NCI-H1417 (cell line): ENCODE data around the gene ZNF783.

Experiments
- DNase-seq, 3 experiments: peaks; one replicate each; lab custom pipeline; 2025; lab: John Stamatoyannopoulos, UW

Gene ZNF783

GRCh38 chr7:149281508-149282330, 19.7 kb downstream of the ZNF783 start:
- no peak for DNase-seq

DNA sequence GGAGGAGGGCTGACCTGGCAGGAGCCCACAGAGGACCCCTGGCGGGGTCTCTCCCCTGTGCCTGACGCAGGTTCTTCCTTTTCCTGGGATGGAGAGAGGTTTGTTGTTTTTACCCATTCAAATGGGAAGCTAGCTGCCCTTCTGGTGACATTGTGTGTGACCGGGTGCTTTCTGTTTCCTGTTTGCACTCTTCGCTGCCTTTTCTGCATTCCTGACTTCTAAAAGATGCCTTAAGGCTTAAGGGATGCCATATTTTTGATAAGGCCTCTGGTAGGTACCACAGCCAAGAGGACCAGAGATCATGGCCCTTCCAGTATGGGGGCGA, 20.3 kb downstream of the ZNF783 start:
- DNase-seq: no peak

DNA sequence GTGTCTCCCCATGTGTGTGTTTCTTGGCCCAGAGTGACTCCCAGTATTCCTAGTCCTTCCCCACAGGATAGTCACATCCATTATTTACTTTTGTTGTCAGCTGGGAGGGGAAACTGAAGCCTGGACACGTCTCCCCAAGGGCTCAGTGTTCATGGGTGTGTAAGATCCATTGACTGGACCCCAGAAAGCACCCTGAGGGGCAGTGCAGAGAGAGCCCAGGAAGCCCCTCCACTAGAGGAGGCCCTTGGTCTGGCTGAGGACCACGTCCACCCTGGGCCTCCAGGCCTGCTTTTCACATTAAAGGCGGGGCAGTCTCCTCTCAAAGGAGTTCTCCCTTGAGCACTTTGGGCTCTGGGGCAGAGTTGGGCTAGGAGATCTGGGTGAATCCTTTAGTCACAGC, 21.3 kb downstream of the ZNF783 start:
- DNase-seq: no peak

DNA sequence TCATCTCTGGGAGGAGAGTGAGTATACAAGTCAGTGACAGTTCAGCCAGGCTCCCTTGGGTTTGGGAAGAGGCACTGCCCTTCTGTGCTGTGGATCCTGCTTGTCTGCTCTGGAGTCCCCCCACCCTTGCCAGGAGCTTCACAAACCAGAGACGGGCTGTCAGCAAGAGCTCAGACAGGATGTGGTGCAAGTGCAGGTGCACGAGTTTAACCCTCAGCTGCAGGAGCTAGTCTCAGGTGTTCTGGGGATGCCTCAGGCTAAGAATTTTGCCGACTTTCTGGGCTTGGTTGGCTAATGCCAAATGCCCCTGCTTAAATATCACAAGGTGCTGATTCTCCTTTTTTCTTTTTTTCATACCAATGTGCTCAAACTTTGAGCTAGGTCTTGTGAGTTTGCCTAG, 22.3 kb downstream of the ZNF783 start:
- DNase-seq: peak in 2 of 3 experiments; percentile 67 to 79

GRCh38 chr7:149284850-149285585, 23.0 kb downstream of the ZNF783 start:
- peak; percentile 99 for DNase-seq

- DNase-seq: peak in 2 of 3 experiments; percentile 19 to 75
These were observed 23.6 kb downstream of the ZNF783 start for GRCh38 chr7:149285603-149286002.

DNA sequence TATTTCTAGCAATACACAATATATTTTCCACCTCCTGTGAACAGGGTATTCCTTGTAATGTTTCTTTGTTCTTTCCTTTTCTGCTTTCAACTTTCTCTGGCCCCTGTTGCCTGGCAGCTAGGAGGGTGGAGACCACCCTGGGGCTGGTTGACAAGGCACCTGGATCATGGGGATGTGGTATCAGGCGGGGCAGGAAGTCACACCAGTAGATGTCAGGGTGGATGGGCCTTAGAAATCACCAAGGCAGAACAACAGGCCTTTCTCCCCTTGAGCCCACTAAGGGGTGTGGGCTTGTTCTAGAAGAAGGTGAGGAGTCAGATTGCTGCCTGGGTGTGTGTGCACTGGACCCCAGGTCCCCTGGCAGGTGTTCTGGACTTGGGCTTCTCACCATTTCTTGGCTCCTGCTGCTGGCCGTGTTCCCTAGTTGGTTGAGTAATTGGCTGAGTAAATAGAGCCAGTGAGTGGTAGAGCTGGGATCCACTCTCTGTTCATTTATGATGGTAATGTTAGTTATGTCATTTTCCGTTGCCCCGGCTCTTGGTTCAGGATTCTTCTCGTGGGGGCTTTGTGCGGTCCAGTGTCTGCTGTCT, 24.9 kb downstream of the ZNF783 start:
- DNase-seq: peak in 1 of 3 experiments; percentile 6

- no peak for DNase-seq
These were observed 25.6 kb downstream of the ZNF783 start for GRCh38 chr7:149287622-149288021.

GRCh38 chr7:149289262-149289661, 27.3 kb downstream of the ZNF783 start:
- no peak for DNase-seq

GRCh38 chr7:149289856-149290255, 27.9 kb downstream of the ZNF783 start:
- no peak for DNase-seq

DNA sequence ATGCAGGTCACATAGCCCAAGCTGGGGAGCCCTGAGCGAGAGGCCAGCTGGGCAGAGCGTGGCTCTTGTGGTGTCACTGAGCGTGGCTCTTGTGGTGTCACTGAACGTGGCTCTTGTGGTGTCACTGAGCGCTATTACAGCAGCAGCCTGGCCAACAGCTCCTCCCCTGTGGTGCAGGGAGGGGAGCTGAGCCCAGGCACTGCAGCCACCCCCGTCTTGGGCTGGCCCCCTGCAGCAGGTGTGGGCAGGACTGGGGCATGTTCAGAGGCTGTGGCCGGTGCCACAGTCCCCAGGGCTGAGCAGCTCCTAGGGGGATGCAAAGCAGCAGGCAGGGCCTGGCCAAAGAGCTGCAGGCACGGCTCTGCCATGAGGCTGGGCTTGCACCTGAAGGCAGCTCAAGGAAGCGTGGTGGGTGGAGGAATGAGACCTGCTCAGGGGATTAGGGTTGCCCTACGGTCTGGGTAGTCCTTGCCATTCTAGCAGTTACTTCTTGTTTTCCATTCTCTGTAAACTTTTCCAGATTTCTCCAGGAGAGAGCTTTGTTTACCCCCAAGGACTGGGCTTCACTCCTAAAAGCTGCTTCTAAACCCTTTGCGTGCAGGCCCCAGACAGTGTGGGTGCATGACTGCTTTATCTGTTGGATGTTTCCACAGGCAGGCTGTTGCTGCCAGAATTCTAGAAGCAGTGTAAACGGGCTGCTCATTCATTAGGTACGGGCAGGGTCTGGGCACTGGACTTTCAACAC, 29.2 kb downstream of the ZNF783 start:
- DNase-seq: no peak

GRCh38 chr7:149291781-149292461, 29.9 kb downstream of the ZNF783 start:
- DNase-seq: no peak

DNA sequence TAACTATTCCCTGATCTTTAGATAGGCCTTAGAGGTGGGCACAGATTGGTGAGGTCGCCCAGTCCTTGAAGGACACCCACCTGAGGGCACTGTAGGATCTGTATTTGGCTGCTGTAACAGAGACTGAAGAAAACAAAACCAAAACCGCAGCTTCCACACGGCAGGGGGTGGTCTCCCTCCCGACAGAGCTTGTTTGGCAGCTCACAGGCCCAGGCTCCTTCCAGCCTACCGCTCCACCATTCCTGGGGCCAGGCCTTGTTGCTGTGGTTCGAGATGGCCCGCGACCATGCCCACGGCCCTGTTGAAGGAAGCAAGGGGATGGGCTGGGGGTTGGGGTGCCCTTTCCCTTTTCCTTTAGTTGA, 30.4 kb downstream of the ZNF783 start:
- no peak for DNase-seq

GRCh38 chr7:149293338-149293737, 31.3 kb downstream of the ZNF783 start:
- DNase-seq: no peak

GRCh38 chr7:149293946-149294633, 32.1 kb downstream of the ZNF783 start:
- no peak for DNase-seq

DNA sequence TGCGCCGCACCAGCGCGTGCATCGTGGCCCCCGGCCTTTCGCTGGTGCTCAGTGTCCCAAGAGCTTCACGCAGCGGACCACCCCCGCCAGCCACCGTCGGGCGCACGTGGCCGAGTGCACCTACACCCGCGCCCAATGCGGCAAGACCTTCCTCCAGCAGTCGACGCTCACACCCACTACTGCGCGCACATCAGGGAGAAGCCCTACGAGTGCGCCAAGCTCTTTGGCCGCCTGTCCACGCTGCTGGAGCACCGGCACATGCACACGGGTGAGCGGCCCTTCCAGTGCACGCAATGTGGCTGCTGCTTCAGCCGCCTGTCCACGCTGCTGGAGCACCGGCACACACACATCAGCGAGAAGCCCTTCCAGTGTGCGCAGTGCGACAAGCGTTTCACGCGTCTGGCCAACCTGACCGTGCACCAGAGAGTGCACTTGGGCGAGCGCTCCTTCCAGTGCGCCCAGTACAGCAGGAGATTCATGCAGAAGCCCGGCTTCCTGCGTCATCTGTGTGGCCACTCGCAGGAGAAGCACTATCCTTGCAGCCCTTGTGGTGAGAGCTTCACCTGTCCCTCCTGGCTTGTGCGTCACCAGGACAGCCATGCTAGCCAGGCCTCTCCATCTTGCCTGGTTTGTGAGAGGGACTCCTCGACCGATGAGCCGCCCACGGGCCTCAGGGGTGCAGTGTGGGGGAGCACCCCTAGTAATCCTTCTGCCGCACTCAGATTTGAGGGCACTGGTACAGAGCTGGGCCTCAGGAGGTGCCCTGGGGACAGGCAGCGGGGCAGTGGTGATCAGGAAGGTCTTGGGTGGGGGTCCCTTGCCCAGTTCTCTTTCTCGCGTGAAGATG, 32.9 kb downstream of the ZNF783 start:
- no peak for DNase-seq

DNA sequence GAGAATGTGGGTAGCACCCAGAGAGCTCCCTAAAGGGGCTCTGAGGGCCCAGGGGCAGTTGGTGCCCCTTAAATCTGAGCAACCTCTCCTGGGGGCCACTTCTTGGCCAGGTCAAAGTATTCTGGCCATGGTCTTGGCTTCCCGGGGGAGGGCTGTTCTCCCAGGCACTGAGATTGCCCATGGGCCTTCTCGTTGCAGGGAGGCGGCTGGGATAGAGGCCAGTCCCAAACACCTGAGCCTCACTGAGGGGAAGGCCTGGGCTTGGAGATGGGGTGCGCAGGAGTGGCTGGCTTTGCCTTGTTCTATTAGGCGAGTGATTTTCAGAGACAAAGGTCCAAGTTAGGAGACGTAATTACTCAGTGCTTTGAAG, 33.5 kb downstream of the ZNF783 start:
- DNase-seq: no peak

GRCh38 chr7:149296368-149296767, 34.4 kb downstream of the ZNF783 start:
- no peak for DNase-seq

DNA sequence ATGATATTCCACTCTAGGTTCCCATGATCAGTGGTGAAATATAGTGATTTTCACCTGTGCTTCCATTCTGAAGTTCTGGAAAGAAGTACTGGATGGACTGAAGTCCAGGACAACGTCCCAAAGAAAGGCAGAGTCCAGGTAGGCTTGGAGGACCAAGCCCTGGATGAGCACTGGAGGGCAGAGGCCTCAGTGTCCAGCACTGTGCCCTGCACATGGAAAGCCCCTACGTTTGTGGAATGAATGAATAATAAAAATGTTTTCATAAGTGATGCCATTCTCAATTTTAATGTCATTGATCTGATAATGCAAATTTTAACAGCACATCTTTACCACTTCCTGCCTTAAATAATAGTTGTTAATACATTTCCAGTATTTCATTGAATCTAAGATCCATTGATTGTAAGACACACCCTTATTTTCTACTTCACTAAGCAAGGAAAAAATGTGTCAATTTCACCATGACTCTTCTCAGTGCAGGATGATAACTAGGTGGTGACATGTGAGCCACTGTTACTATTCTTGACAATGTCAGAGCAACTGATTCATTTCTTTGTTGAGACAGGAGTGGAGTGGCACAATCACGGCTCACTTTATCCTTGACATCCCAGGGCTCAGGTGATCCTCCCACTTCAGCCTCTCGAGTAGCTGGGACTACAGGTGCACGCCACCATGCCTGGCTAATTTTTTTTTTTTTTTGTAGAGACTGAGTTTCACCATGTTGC, 35.2 kb downstream of the ZNF783 start:
- DNase-seq: no peak
